ENCODE data around the gene AOPEP.

AOPEP gene

DNA sequence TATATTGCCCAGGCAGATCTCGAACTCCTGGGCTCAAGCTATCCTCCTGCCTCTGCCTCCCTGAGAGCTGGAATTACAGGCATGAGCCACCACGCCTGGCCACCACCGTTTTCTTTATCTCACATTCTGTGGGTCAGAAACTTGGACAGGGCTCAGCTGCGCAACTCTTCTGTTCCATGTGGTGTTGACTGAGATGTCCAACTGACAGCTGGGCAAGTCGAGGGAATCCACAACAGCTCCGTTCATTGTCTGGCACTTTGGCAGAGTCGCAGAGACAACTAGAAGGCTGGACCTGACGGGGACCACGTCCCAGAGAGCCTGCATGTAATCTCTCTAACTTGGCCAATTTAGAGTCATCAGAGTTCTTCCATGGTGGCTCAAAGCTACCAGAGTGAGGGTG lies 36.2 kb upstream of the AOPEP start:
- TF ChIP-seq, protein P1, sequence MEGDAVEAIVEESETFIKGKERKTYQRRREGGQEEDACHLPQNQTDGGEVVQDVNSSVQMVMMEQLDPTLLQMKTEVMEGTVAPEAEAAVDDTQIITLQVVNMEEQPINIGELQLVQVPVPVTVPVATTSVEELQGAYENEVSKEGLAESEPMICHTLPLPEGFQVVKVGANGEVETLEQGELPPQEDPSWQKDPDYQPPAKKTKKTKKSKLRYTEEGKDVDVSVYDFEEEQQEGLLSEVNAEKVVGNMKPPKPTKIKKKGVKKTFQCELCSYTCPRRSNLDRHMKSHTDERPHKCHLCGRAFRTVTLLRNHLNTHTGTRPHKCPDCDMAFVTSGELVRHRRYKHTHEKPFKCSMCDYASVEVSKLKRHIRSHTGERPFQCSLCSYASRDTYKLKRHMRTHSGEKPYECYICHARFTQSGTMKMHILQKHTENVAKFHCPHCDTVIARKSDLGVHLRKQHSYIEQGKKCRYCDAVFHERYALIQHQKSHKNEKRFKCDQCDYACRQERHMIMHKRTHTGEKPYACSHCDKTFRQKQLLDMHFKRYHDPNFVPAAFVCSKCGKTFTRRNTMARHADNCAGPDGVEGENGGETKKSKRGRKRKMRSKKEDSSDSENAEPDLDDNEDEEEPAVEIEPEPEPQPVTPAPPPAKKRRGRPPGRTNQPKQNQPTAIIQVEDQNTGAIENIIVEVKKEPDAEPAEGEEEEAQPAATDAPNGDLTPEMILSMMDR (conservative IDR thresholded peaks at IDR 0.05) = no peak
- TF ChIP-seq ZFX (IDR thresholded peaks at IDR 0.05) = no peak

DNA sequence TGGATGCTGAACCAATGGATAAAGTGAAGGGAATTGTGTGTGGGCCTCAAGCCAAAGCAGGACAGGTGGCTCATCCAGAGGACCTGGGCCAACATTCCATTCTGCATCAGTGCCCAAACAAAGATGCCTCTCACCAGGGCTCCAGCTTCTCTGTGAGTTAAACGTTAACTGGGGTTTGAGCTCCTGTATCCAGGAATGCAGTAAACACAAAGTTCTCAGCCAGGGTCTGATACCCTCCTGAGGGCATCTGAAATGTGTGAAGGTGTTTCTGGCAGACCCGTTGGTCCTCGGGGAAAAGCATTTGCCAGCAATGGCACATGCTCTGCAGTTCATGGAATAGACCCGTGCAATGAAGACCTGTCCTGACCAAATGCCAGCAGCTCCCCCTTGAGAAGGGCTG lies 33.9 kb upstream of the AOPEP start:
- H3K27ac ChIP-seq = no peak overlapping the region
- no peak for TF ChIP-seq ZFX (IDR thresholded peaks at IDR 0.05)
- TF ChIP-seq, protein P1 (conservative IDR thresholded peaks at IDR 0.05) = no peak

More for the DNA sequence above, 36.2 kb upstream of the AOPEP start:
- H3K27ac ChIP-seq = no peak overlapping the region

DNA sequence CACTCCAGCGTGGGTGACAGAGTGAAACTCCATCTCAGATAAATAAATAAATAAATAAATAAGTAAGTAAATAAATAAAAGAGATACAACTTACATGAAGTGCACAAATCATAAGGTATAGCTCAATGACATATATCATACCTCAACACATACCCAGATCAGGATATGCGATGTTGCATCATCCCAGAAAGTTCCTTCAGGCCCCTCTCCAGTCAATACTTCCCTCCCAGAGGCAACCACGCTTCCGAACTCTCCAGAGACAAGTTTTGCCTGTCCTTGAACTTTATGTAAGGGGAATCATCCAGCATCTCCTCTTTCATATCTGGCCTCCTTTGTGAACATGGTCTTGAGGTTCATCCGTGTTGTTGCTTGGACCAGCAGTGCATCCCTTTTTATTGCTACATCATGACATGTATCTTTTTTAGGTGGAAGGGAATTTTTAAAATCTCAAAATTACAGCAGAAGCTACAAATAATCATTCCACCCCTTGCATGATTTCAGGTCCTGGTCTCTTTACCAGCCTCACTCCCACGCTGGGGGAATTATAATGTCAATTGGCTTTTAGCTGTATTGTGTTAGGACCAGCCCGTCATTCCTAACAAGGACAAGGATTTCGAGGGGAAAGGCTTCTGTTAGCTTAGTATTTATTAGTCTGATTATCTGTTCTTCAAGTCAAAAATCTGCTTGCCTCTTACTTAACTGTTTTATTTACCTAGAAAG lies 32.9 kb upstream of the AOPEP start:
- H3K27ac ChIP-seq = no peak overlapping the region

DNA sequence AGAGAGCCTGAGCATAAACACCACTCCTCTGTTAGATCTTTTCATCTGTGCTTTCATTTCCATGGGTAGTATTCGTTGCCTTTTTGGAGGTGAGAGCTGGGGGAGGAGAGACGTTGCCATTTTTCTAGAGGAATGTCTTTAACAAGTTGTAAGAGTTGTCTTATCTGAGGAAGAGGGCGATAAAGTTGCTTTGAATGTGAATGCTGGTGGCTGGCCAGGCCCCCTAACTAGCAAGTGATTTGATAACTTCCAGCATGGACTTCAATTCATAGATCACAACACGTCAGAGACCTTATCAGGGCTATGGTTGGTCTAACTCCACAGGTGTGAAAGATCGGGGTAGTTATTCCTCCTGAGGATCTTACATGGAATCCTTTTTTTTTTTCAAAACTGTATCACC lies 30.0 kb upstream of the AOPEP start:
- H3K27ac ChIP-seq = no peak overlapping the region
- TF ChIP-seq, protein P1 (conservative IDR thresholded peaks at IDR 0.05) = no peak
- no peak for TF ChIP-seq ZFX (IDR thresholded peaks at IDR 0.05)

More for the DNA sequence above, 32.9 kb upstream of the AOPEP start:
- no peak for TF ChIP-seq ZFX (IDR thresholded peaks at IDR 0.05)
- TF ChIP-seq, protein P1 (conservative IDR thresholded peaks at IDR 0.05) = no peak

DNA sequence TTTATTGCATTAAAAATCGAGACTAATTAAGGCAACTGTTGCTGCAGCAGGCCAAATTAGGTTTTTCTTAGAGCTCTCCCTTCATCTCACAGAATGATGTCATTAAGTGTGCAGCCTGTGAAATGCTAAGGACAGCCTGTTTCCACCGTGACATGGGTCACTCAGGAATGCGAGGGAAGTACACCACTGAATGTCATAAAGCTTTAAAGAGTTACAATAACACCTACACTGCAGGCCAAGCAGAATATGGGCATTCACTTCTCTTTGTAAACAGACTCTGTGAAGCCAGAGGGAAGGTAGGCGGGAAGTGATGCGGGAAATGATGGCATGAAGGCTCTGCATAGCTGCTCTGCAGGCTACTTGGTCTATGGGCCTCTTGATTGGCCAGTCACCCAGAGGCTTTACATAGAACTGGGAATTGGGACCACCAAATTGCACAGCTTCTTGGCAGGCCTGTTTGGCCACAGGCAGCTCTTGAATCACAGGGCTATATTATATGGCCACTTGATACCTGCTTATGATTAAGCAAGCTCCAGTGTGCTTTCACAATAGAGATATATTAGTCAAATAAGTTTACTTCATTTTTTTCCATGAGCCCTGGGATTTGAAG lies 28.4 kb upstream of the AOPEP start:
- no peak for TF ChIP-seq ZFX (IDR thresholded peaks at IDR 0.05)
- TF ChIP-seq, protein P1 (conservative IDR thresholded peaks at IDR 0.05) = no peak
- no peak overlapping the region for H3K27ac ChIP-seq

DNA sequence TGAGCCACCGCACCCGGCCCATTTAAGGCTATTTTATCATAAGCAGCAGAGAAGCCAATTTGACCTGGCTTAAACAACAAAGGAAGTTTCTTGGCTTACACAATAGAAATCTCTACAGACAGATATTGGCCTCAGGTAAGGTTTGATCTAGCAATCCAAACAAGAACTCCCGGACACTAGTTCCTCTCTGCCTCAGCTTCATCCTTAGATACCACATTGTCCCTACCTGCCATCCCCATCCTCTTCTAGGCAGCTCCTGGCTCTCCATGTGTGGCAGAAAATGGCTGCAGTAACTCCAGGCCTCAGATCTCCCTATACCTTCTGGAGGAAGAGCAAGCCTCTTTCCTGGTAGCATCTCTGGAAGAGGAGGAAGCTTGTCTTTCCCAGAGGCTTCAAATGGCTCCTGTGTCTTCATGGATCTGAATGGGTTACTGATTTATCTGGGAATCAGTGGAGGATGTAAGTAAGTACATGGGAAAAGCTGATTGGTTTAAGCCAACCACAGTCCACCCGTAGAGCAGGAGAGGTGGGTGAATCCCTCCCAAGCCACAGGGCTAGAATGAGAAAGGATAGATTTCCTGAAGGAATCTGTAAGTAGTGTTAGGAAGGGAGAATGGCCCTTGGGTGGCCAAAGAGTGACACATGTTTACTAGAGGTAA lies 26.7 kb upstream of the AOPEP start:
- TF ChIP-seq ZFX (IDR thresholded peaks at IDR 0.05) = no peak
- TF ChIP-seq, protein P1 (conservative IDR thresholded peaks at IDR 0.05) = no peak
- no peak overlapping the region for H3K27ac ChIP-seq

DNA sequence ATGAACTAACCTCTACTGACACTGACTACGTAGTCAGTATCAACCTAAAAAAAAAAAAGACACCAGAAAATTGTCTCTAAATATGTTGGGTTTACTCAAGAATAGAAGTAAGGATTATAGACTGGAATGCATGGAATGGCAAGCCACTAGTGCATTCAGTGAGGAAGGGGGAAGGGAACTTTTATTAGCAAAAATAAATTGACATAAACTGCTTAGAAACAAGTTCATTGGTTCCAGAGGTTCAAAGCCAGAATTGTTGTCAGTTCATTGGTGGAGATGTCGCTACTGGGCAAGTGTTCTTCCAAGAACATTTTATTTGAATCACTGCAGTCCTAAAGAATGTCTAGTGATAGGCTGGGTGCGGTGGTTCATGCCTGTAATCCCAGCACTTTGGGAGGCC lies 26.1 kb upstream of the AOPEP start:
- no peak for TF ChIP-seq ZFX (IDR thresholded peaks at IDR 0.05)
- TF ChIP-seq, protein P1 (conservative IDR thresholded peaks at IDR 0.05) = no peak
- no peak overlapping the region for H3K27ac ChIP-seq
